HepG2 (cell line): ENCODE data around the gene GLRA3.

Experiments
- CHD2 ChIP-seq: IDR thresholded peaks from 2 replicates; pipeline ENCODE4 v1.6.1; 2011; ENCODE audit warnings: low read depth, low read length, improper control_type of control experiment
- HDAC2 ChIP-seq: sonication (generic); formaldehyde crosslinking; IDR thresholded peaks from 2 replicates; pipeline ENCODE4 v1.4.0; 2020; ENCODE audit warnings: missing genetic modification reagents
- MED8 ChIP-seq: sonication (generic); formaldehyde crosslinking; IDR thresholded peaks from 2 replicates; pipeline ENCODE4 v1.8.1; 2023; ENCODE audit warnings: mild to moderate bottlenecking, missing genetic modification reagents; ENCODE audit not compliant: insufficient replicate concordance
- NFE2L2 ChIP-seq: fragments of 150-350 bp; IDR thresholded peaks from 2 replicates; pipeline ENCODE4 v1.6.1; 2014; ENCODE audit warnings: low read length
- POLR2A ChIP-seq, 2 experiments: IDR thresholded peaks; 2 replicates each; pipeline ENCODE4 v1.6.1; 2011; ENCODE audit warnings: low read depth in 2 of 2, low read length in 2 of 2, mild to moderate bottlenecking in 1 of 2, moderate library complexity in 1 of 2; ENCODE audit not compliant: insufficient read depth in 1 of 2
- TBL1XR1 ChIP-seq: fragments of 150-350 bp; IDR thresholded peaks from 2 replicates; pipeline ENCODE4 v1.6.1; 2014; ENCODE audit warnings: borderline replicate concordance, low read length; ENCODE audit not compliant: partially characterized antibody
- ZFX ChIP-seq: sonication (generic); formaldehyde crosslinking; IDR thresholded peaks from 2 replicates; pipeline ENCODE4 v1.4.0; 2020; ENCODE audit warnings: mild to moderate bottlenecking, low read depth, missing genetic modification reagents, moderate library complexity
- TF ChIP-seq, protein P1 (sequence below): sonication (generic); formaldehyde crosslinking; IDR thresholded peaks from 2 replicates; pipeline ENCODE4 v1.4.0; 2020; ENCODE audit warnings: low read depth, mild to moderate bottlenecking, missing genetic modification reagents
- TF ChIP-seq, protein P2 (sequence below): sonication (generic); formaldehyde crosslinking; IDR thresholded peaks from 2 replicates; pipeline ENCODE4 v1.4.0; 2020; ENCODE audit warnings: mild to moderate bottlenecking, missing genetic modification reagents
- TF ChIP-seq, protein P3 (sequence below): sonication (generic); formaldehyde crosslinking; IDR thresholded peaks from 2 replicates; pipeline ENCODE4 v1.8.0; 2022; ENCODE audit warnings: missing genetic modification reagents, mild to moderate bottlenecking, inconsistent platforms, borderline replicate concordance
- TF ChIP-seq, protein P4 (sequence below): fragments of 450-650 bp; IDR thresholded peaks from 2 replicates; pipeline ENCODE4 v1.6.1; 2017
- TF ChIP-seq, protein P5 (sequence below): IDR thresholded peaks from 2 replicates; pipeline ENCODE4 v1.6.1; 2016; ENCODE audit warnings: low read depth

DNA sequence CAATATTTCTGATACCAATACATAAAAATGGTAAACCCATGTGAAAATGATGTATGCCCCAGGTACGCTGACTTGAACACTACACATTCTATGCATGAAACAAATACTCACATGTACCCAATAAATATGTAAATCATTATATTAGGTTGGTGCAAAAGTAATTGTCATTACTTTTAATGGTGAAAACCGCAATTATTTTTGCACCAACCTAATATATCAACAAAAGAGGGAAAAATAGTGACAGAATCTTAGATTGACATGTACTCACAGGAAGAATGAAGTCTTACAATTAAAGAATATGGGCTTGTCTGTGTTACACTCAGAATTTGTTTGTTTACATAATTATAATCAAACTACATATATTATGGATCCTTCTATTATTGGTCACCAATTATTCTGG, 82.3 kb downstream of the GLRA3 start:
- TF ChIP-seq TBL1XR1 (no peak), CHD2 (no peak), NFE2L2 (no peak), POLR2A (IDR thresholded peaks at IDR 0.05; ENCODE audit: insufficient read depth in 1 of 2, low read depth in 2 of 2, low read length in 2 of 2) (no peak), MED8 (CRISPR knock-in tag) (no peak), ZFX (no peak), HDAC2 (CRISPR knock-in tag) (no peak)
- TF ChIP-seq, protein P1, sequence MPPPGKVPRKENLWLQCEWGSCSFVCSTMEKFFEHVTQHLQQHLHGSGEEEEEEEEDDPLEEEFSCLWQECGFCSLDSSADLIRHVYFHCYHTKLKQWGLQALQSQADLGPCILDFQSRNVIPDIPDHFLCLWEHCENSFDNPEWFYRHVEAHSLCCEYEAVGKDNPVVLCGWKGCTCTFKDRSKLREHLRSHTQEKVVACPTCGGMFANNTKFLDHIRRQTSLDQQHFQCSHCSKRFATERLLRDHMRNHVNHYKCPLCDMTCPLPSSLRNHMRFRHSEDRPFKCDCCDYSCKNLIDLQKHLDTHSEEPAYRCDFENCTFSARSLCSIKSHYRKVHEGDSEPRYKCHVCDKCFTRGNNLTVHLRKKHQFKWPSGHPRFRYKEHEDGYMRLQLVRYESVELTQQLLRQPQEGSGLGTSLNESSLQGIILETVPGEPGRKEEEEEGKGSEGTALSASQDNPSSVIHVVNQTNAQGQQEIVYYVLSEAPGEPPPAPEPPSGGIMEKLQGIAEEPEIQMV (CRISPR knock-in tag): no peak
- TF ChIP-seq, protein P2, sequence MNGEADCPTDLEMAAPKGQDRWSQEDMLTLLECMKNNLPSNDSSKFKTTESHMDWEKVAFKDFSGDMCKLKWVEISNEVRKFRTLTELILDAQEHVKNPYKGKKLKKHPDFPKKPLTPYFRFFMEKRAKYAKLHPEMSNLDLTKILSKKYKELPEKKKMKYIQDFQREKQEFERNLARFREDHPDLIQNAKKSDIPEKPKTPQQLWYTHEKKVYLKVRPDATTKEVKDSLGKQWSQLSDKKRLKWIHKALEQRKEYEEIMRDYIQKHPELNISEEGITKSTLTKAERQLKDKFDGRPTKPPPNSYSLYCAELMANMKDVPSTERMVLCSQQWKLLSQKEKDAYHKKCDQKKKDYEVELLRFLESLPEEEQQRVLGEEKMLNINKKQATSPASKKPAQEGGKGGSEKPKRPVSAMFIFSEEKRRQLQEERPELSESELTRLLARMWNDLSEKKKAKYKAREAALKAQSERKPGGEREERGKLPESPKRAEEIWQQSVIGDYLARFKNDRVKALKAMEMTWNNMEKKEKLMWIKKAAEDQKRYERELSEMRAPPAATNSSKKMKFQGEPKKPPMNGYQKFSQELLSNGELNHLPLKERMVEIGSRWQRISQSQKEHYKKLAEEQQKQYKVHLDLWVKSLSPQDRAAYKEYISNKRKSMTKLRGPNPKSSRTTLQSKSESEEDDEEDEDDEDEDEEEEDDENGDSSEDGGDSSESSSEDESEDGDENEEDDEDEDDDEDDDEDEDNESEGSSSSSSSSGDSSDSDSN (CRISPR knock-in tag): no peak
- TF ChIP-seq, protein P3, sequence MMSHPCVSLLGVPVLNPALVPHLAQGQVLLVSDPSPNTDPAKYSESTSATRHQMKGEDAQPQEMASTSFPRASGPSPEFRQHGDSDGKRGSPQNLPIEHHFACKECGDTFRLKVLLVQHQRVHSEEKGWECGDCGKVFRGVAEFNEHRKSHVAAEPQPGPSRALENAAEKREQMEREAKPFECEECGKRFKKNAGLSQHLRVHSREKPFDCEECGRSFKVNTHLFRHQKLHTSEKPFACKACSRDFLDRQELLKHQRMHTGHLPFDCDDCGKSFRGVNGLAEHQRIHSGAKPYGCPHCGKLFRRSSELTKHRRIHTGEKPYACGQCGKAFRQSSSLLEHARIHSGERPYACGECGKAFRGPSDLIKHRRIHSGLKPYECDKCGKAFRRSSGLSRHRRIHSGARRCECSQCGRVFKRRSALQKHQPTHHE (CRISPR knock-in tag): no peak
- TF ChIP-seq, protein P4, sequence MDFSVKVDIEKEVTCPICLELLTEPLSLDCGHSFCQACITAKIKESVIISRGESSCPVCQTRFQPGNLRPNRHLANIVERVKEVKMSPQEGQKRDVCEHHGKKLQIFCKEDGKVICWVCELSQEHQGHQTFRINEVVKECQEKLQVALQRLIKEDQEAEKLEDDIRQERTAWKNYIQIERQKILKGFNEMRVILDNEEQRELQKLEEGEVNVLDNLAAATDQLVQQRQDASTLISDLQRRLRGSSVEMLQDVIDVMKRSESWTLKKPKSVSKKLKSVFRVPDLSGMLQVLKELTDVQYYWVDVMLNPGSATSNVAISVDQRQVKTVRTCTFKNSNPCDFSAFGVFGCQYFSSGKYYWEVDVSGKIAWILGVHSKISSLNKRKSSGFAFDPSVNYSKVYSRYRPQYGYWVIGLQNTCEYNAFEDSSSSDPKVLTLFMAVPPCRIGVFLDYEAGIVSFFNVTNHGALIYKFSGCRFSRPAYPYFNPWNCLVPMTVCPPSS: no peak
- TF ChIP-seq, protein P5, sequence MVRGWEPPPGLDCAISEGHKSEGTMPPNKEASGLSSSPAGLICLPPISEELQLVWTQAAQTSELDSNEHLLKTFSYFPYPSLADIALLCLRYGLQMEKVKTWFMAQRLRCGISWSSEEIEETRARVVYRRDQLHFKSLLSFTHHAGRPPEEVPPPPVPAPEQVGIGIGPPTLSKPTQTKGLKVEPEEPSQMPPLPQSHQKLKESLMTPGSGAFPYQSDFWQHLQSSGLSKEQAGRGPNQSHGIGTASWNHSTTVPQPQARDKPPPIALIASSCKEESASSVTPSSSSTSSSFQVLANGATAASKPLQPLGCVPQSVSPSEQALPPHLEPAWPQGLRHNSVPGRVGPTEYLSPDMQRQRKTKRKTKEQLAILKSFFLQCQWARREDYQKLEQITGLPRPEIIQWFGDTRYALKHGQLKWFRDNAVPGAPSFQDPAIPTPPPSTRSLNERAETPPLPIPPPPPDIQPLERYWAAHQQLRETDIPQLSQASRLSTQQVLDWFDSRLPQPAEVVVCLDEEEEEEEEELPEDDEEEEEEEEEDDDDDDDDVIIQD (CRISPR knock-in tag): no peak
